B cell (primary cell): ENCODE results near the gene MYO1E. TPM values are rescaled to one million over a fixed set of nuclear protein-coding genes. Genes with fewer than 3 reads are reported as not detected.
A peak's percentile ranks its signal among the peaks of the same experiment; 100 is the strongest.

Source experiments
- ATAC-seq: fragments of 200-7000 bp; cut with Tn5 transposase; one replicate; pipeline ENCODE4 v1.10.0; 2021; ENCODE audit warnings: low read depth, mild to moderate bottlenecking, moderate number of reproducible peaks, moderate library complexity
- CTCF ChIA-PET: fragments of 350-600 bp; sonication (Branson Sonifier 250); formaldehyde crosslinking; loops from one replicate; lab custom pipeline; 2021; ENCODE audit warnings: antibody characterized with exemption, inconsistent platforms; lab: Charles Lee
- POLR2A ChIA-PET: fragments of 350-600 bp; sonication (Branson Sonifier 250); formaldehyde crosslinking; loops from one replicate; lab custom pipeline; 2021; ENCODE audit warnings: antibody characterized with exemption; lab: Charles Lee
- DNase-seq: peaks from one replicate; pipeline ENCODE4 v3.0.0; 2013
- H2AFZ ChIP-seq: 2 replicates; pipeline ENCODE4 v1.6.1; 2012; ENCODE audit warnings: mild to moderate bottlenecking, low read depth, low read length; ENCODE audit not compliant: insufficient read depth, poor library complexity, severe bottlenecking
- H3K27ac ChIP-seq, 2 donors: 1 replicate in 1 of 2; 2 replicates in 1 of 2; pipeline ENCODE4 v1.5.1; 2012 to 2013; ENCODE audit warnings: low read length in 2 of 2, mild to moderate bottlenecking in 2 of 2, moderate library complexity in 1 of 2
- H3K27me3 ChIP-seq, 4 experiments: fragments of 200-600 bp in 1 of 4; sonication (generic) in 1 of 4; replicated peaks in 1 of 4; 1 replicate in 2 of 4; 2 replicates in 2 of 4; pipeline versions ENCODE4 v1.6.1 to v1.7.0; 2013 to 2016; ENCODE audit warnings: low read length in 3 of 4, mild to moderate bottlenecking in 2 of 4, mixed read lengths in 1 of 4, moderate library complexity in 1 of 4; ENCODE audit not compliant: insufficient read depth in 4 of 4, control insufficient read depth in 3 of 4; ENCODE audit errors: control extremely low read depth in 1 of 4
- H3K36me3 ChIP-seq, 2 experiments: replicated peaks in 1 of 2; 1 replicate in 1 of 2; 2 replicates in 1 of 2; pipeline versions ENCODE4 v1.6.1 to v1.7.1; 2013; ENCODE audit warnings: low read length in 1 of 2; ENCODE audit not compliant: insufficient read depth in 2 of 2, control insufficient read depth in 1 of 2; ENCODE audit errors: control extremely low read depth in 1 of 2, extremely low read depth in 1 of 2
- H3K4me1 ChIP-seq, 2 donors: fragments of 200-600 bp in 1 of 2; sonication (generic) in 1 of 2; 1 replicate in 1 of 2; 2 replicates in 1 of 2; pipeline versions ENCODE4 v1.5.1 to v1.6.1; 2013 to 2017; ENCODE audit warnings: low read length in 2 of 2; ENCODE audit not compliant: control insufficient read depth in 2 of 2, insufficient read depth in 2 of 2
- H3K4me2 ChIP-seq: replicated peaks from 2 replicates; pipeline ENCODE3; 2012; ENCODE audit warnings: mild to moderate bottlenecking, low read depth, low read length; ENCODE audit not compliant: poor library complexity, severe bottlenecking
- H3K4me3 ChIP-seq, 5 experiments: fragments of 200-600 bp in 1 of 5; sonication (generic) in 1 of 5; 1 replicate in 3 of 5; 2 replicates in 2 of 5; pipeline versions ENCODE4 v1.5.1 to v1.7.0; 2011 to 2016; ENCODE audit warnings: low read length in 4 of 5, mild to moderate bottlenecking in 4 of 5, low read depth in 2 of 5, control low read depth in 1 of 5, moderate library complexity in 1 of 5; ENCODE audit not compliant: insufficient read depth in 1 of 5; ENCODE audit errors: control extremely low read depth in 1 of 5, extremely low read depth in 1 of 5
- H3K79me2 ChIP-seq: fragments of 200-600 bp; sonication (generic); one replicate; pipeline ENCODE4 v1.6.0; 2016; ENCODE audit warnings: low read length; ENCODE audit not compliant: control insufficient read depth, insufficient read depth
- H3K9ac ChIP-seq: fragments of 200-600 bp; sonication (generic); 2 replicates; pipeline ENCODE4 v1.6.1; 2017; ENCODE audit warnings: mild to moderate bottlenecking, low read length, moderate library complexity
- H3K9me3 ChIP-seq, 3 donors: one replicate each; pipeline versions ENCODE4 v1.6.1 to v1.7.1; 2013; ENCODE audit warnings: low read length in 2 of 3; ENCODE audit not compliant: control insufficient read depth in 2 of 3, insufficient read depth in 1 of 3; ENCODE audit errors: control extremely low read depth in 1 of 3
- H4K20me1 ChIP-seq: 2 replicates; pipeline ENCODE4 v1.6.0; 2012; ENCODE audit warnings: mild to moderate bottlenecking, low read length; ENCODE audit not compliant: insufficient read depth, control insufficient read depth, poor library complexity, severe bottlenecking
- H3K27ac Mint-ChIP-seq: one replicate; pipeline ENCODE4 v1.8.0; 2021; ENCODE audit warnings: mixed read lengths
- H3K27me3 Mint-ChIP-seq: one replicate; pipeline ENCODE4 v1.8.0; 2021; ENCODE audit warnings: mixed read lengths
- H3K4me1 Mint-ChIP-seq: one replicate; pipeline ENCODE4 v1.8.0; 2021; ENCODE audit warnings: mixed read lengths
- H3K4me3 Mint-ChIP-seq: one replicate; pipeline ENCODE4 v1.8.0; 2021; ENCODE audit warnings: mixed read lengths
- H3K9me3 Mint-ChIP-seq: one replicate; pipeline ENCODE4 v1.8.0; 2022; ENCODE audit warnings: mixed read lengths; ENCODE audit not compliant: insufficient read depth
- EZH2 ChIP-seq: IDR thresholded peaks from 2 replicates; pipeline ENCODE4 v1.6.1; 2012; ENCODE audit warnings: borderline replicate concordance, low read depth, mild to moderate bottlenecking, moderate library complexity, low read length; ENCODE audit not compliant: insufficient read depth, poor library complexity, severe bottlenecking
- WGBS: methylation state at CpG from one replicate; pipeline ENCODE4 v1.1.5; 2013; ENCODE audit warnings: missing lambda C conversion rate; ENCODE audit not compliant: insufficient coverage; 5-methylcytosine and 5-hydroxymethylcytosine counted together
- intact Hi-C: fragments of 100-400 bp; cut with micrococcal nuclease; formaldehyde crosslinking; loops from one replicate; pipeline ENCODE4 v1.10.0; 2022
- polyA plus RNA-seq: library from polyadenylated mRNA; depleted of rRNA; stranded (reverse); fragments of >200 nt; gene quantifications from 2 replicates; pipeline ENCODE4 v1.2.3, GENCODE V29; 2012
- total RNA-seq, 2 donors: library from RNA; stranded (reverse); fragments of 120-200 nt in 1 of 2; gene quantifications; 1 replicate in 1 of 2; 2 replicates in 1 of 2; pipeline versions ENCODE4 v1.2.3 to v1.2.4, GENCODE V29; 2013 to 2022
- TF ChIP-seq, protein P1 (sequence below): fragments of 200-600 bp; IDR thresholded peaks from one replicate; pipeline ENCODE4 v1.8.0; 2022; ENCODE audit warnings: antibody characterized with exemption, mild to moderate bottlenecking

The MYO1E gene
- total and polyA plus RNA-seq, 2 donors (not counting 1 experiment from before 2014, with no cell fraction given), result 11.9 to 100.0 TPM

GRCh38 chr15:59407946-59408345 lies 35.3 kb upstream of the MYO1E start:
- peak overlapping the region; percentile 60 for H3K4me3 Mint-ChIP-seq
- POLR2A ChIA-PET, result no interaction called here

GRCh38 chr15:59406446-59406845 lies 33.8 kb upstream of the MYO1E start:
- POLR2A ChIA-PET, result interaction anchor here (0.7 kb wide), 3 partner anchors 23 to 404 kb away, joined by 5 to 8 read pairs (median 6); no protein-coding TSS in a partner anchor
- peak; percentile 53 for ATAC-seq
- Histone ChIP-seq H3K79me2 (peaks cover 46% of the 10 kb centered on the region), H3K36me3 (no peaks in the 10 kb centered on the region), H4K20me1 (no peaks in the 10 kb centered on the region), H3K9me3 (no peaks in the 10 kb centered on the region), H3K4me3 (peak overlapping the region in 3 of 5 experiments; percentile 28 to 39 (median 30)), H3K27ac (peak overlapping the region; percentile 36 to 79), H3K27me3 (no peaks in the 10 kb centered on the region), H3K9ac (peak overlapping the region; percentile 34), H2AFZ (no peak overlapping the region), H3K4me1 (peaks cover 80 to 81% of the 10 kb centered on the region in 2 donors), H3K4me2 (peak overlapping the region; percentile 64)
- H3K4me3 Mint-ChIP-seq, result peak overlapping the region; percentile 86
- H3K27ac Mint-ChIP-seq, result peak overlapping the region; percentile 89
- H3K4me1 Mint-ChIP-seq, result peaks cover 77% of the 10 kb centered on the region
- peak; percentile 45 for DNase-seq
- no peaks in the 10 kb centered on the region for H3K27me3 Mint-ChIP-seq
- WGBS, result no CpG with 5 or more reads among the region's 3 CpGs
- TF ChIP-seq, protein P1, sequence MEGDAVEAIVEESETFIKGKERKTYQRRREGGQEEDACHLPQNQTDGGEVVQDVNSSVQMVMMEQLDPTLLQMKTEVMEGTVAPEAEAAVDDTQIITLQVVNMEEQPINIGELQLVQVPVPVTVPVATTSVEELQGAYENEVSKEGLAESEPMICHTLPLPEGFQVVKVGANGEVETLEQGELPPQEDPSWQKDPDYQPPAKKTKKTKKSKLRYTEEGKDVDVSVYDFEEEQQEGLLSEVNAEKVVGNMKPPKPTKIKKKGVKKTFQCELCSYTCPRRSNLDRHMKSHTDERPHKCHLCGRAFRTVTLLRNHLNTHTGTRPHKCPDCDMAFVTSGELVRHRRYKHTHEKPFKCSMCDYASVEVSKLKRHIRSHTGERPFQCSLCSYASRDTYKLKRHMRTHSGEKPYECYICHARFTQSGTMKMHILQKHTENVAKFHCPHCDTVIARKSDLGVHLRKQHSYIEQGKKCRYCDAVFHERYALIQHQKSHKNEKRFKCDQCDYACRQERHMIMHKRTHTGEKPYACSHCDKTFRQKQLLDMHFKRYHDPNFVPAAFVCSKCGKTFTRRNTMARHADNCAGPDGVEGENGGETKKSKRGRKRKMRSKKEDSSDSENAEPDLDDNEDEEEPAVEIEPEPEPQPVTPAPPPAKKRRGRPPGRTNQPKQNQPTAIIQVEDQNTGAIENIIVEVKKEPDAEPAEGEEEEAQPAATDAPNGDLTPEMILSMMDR, result no peak
- TF ChIP-seq EZH2, result no peak
- CTCF ChIA-PET, result interaction anchor here (0.7 to 9.1 kb wide), 4 partner anchors 9 to 159 kb away, joined by 3 to 116 read pairs (median 4); no protein-coding TSS in a partner anchor
- intact Hi-C loops, result no loop called here
- no peaks in the 10 kb centered on the region for H3K9me3 Mint-ChIP-seq

More at GRCh38 chr15:59407946-59408345, 35.3 kb upstream of the MYO1E start:
- Histone ChIP-seq H3K79me2 (peaks cover 38% of the 10 kb centered on the region), H3K36me3 (no peaks in the 10 kb centered on the region), H3K4me2 (peak overlapping the region; percentile 64), H3K4me3 (peak overlapping the region in 1 of 5 experiments; percentile 15), H3K27ac (peak overlapping the region; percentile 36 to 79), H3K27me3 (no peaks in the 10 kb centered on the region), H4K20me1 (no peaks in the 10 kb centered on the region), H3K9ac (peak overlapping the region; percentile 0), H3K9me3 (no peaks in the 10 kb centered on the region), H3K4me1 (peaks cover 86 to 88% of the 10 kb centered on the region in 2 donors), H2AFZ (peak overlapping the region; percentile 20)
- H3K9me3 Mint-ChIP-seq, result no peaks in the 10 kb centered on the region
- no peaks in the 10 kb centered on the region for H3K27me3 Mint-ChIP-seq
- peaks cover 83% of the 10 kb centered on the region for H3K4me1 Mint-ChIP-seq
- intact Hi-C loops, result no loop called here
- no peak for ATAC-seq
- H3K27ac Mint-ChIP-seq, result peak overlapping the region; percentile 84
- no peak for TF ChIP-seq EZH2
- TF ChIP-seq, protein P1, result no peak
- CTCF ChIA-PET, result interaction anchor here (1.1 to 9.1 kb wide), 2 partner anchors 161 to 233 kb away, joined by 3 to 116 read pairs; no protein-coding TSS in a partner anchor
- no peak for DNase-seq
- WGBS, result 100% methylated on average over 1 of the region's 5 CpGs
